HEK293T (cell line): ENCODE data around the gene PIEZO2.

Experiments used
- FOXM1 ChIP-seq: fragments of 450-650 bp; IDR thresholded peaks from 2 replicates; pipeline ENCODE4 v1.6.1; 2017; ENCODE audit warnings: mild to moderate bottlenecking, borderline replicate concordance
- HDGF ChIP-seq: fragments of 450-650 bp; IDR thresholded peaks from 2 replicates; pipeline ENCODE4 v1.6.1; 2017; ENCODE audit warnings: antibody characterized with exemption, borderline replicate concordance
- NFRKB ChIP-seq: fragments of 450-650 bp; IDR thresholded peaks from 2 replicates; pipeline ENCODE4 v1.6.1; 2016; ENCODE audit warnings: mild to moderate bottlenecking, moderate library complexity
- SP1 ChIP-seq: fragments of 450-650 bp; IDR thresholded peaks from 2 replicates; pipeline ENCODE4 v1.6.1; 2017
- SUZ12 ChIP-seq: fragments of 450-650 bp; IDR thresholded peaks from 2 replicates; pipeline ENCODE4 v1.6.1; 2016; ENCODE audit warnings: mild to moderate bottlenecking

GRCh38 chr18:10928772-10929373 is 220.5 kb downstream of the PIEZO2 start:
- TF ChIP-seq FOXM1 (no peak), SUZ12 (no peak), NFRKB (no peak), HDGF (no peak), SP1 (no peak)
